Neuronal stem cell (in vitro differentiated cells): ENCODE results near the gene OR2AT4.
"Not testable (repeated sequence)": the region's sequence is repeated elsewhere in the genome, so short reads cannot be mapped to it uniquely, and the experiment has no call there.

ENCODE experiments used
- DNase-seq: peaks from one replicate; pipeline ENCODE4 v3.0.0-alpha.2; 2013; ENCODE audit warnings: low spot score
- H2AFZ ChIP-seq: one replicate; pipeline ENCODE4 v1.6.1; 2013; ENCODE audit warnings: mild to moderate bottlenecking, low read length, inconsistent platforms
- H2AK5ac ChIP-seq: 2 replicates; pipeline ENCODE4 v1.6.1; 2013; ENCODE audit warnings: low read depth, mild to moderate bottlenecking, inconsistent platforms, low read length, moderate library complexity, mixed read lengths
- H2BK120ac ChIP-seq: 2 replicates; pipeline ENCODE4 v1.6.1; 2013; ENCODE audit warnings: low read depth, mild to moderate bottlenecking, inconsistent platforms, low read length, moderate library complexity, mixed read lengths
- H2BK12ac ChIP-seq: one replicate; pipeline ENCODE4 v1.6.1; 2013; ENCODE audit warnings: low read length, inconsistent platforms
- H2BK15ac ChIP-seq: 2 replicates; pipeline ENCODE4 v1.6.1; 2013; ENCODE audit warnings: mild to moderate bottlenecking, low read length, inconsistent platforms, mixed read lengths
- H2BK5ac ChIP-seq: one replicate; pipeline ENCODE4 v1.6.1; 2013; ENCODE audit warnings: inconsistent platforms, mild to moderate bottlenecking, low read length, moderate library complexity
- H3K14ac ChIP-seq: one replicate; pipeline ENCODE4 v1.6.1; 2013; ENCODE audit warnings: low read length, inconsistent platforms
- H3K18ac ChIP-seq: 2 replicates; pipeline ENCODE4 v1.6.1; 2013; ENCODE audit warnings: low read length, inconsistent platforms
- H3K23ac ChIP-seq: 2 replicates; pipeline ENCODE4 v1.6.1; 2013; ENCODE audit warnings: low read depth, mild to moderate bottlenecking, mixed read lengths, low read length, inconsistent platforms; ENCODE audit not compliant: poor library complexity
- H3K27ac ChIP-seq: replicated peaks from 3 replicates; pipeline ENCODE4 v1.5.1; 2013; ENCODE audit warnings: low read length, inconsistent platforms
- H3K27me3 ChIP-seq, 3 experiments: 2 replicates each; pipeline ENCODE4 v1.6.1; 2013; ENCODE audit warnings: low read length in 3 of 3, mild to moderate bottlenecking in 2 of 3, inconsistent platforms in 1 of 3, low read depth in 1 of 3, mixed read lengths in 1 of 3, moderate library complexity in 1 of 3; ENCODE audit not compliant: control insufficient read depth in 3 of 3, insufficient read depth in 3 of 3
- H3K36me3 ChIP-seq, 2 donors: replicated peaks in 1 of 2; 2 replicates each; pipeline ENCODE4 v1.6.1; 2013; ENCODE audit warnings: low read length in 2 of 2; ENCODE audit not compliant: control insufficient read depth in 2 of 2, insufficient read depth in 2 of 2
- H3K4ac ChIP-seq: 2 replicates; pipeline ENCODE4 v1.6.1; 2013; ENCODE audit warnings: inconsistent platforms, mild to moderate bottlenecking, low read length, moderate library complexity
- H3K4me1 ChIP-seq, 2 donors: 1 replicate in 1 of 2; 2 replicates in 1 of 2; pipeline ENCODE4 v1.6.1; 2013; ENCODE audit warnings: low read length in 2 of 2, low read depth in 1 of 2; ENCODE audit not compliant: control insufficient read depth in 2 of 2, insufficient read depth in 1 of 2
- H3K4me2 ChIP-seq: one replicate; pipeline ENCODE4 v1.6.1; 2013; ENCODE audit warnings: mild to moderate bottlenecking, low read length, inconsistent platforms; ENCODE audit not compliant: insufficient read depth, poor library complexity, severe bottlenecking
- H3K4me3 ChIP-seq, 2 donors: 2 replicates each; pipeline ENCODE4 v1.5.1; 2013; ENCODE audit warnings: low read length in 2 of 2, mild to moderate bottlenecking in 2 of 2, inconsistent platforms in 1 of 2, moderate library complexity in 1 of 2
- H3K79me1 ChIP-seq: one replicate; pipeline ENCODE4 v1.6.1; 2013; ENCODE audit warnings: low read depth, mild to moderate bottlenecking, inconsistent platforms, low read length, moderate library complexity
- H3K9ac ChIP-seq: one replicate; pipeline ENCODE4 v1.6.1; 2013; ENCODE audit warnings: mild to moderate bottlenecking, low read depth, low read length, inconsistent platforms; ENCODE audit not compliant: poor library complexity
- H3K9me3 ChIP-seq, 2 donors: replicated peaks in 1 of 2; 2 replicates each; pipeline versions ENCODE3 to v1.6.1; 2013; ENCODE audit warnings: low read length in 2 of 2, mild to moderate bottlenecking in 2 of 2, inconsistent platforms in 1 of 2, low read depth in 1 of 2, mixed read lengths in 1 of 2, moderate library complexity in 1 of 2; ENCODE audit not compliant: control insufficient read depth in 2 of 2, insufficient read depth in 1 of 2
- H4K8ac ChIP-seq: one replicate; pipeline ENCODE4 v1.6.1; 2013; ENCODE audit warnings: low read depth, mild to moderate bottlenecking, inconsistent platforms, low read length, moderate library complexity
- H4K91ac ChIP-seq: one replicate; pipeline ENCODE4 v1.6.1; 2013; ENCODE audit warnings: low read length, low read depth, mild to moderate bottlenecking, inconsistent platforms; ENCODE audit not compliant: poor library complexity
- WGBS, 2 donors: extraction: QIAGEN DNeasy Blood & Tissue Kit; methylation state at CpG; one replicate each; pipeline ENCODE4 v1.1.7; 2013; ENCODE audit warnings: missing lambda C conversion rate in 2 of 2, mixed read lengths in 1 of 2; ENCODE audit not compliant: insufficient read length in 2 of 2, insufficient replicate concordance in 1 of 2; ENCODE audit errors: extremely low coverage in 2 of 2; 5-methylcytosine and 5-hydroxymethylcytosine counted together

OR2AT4 gene

DNA sequence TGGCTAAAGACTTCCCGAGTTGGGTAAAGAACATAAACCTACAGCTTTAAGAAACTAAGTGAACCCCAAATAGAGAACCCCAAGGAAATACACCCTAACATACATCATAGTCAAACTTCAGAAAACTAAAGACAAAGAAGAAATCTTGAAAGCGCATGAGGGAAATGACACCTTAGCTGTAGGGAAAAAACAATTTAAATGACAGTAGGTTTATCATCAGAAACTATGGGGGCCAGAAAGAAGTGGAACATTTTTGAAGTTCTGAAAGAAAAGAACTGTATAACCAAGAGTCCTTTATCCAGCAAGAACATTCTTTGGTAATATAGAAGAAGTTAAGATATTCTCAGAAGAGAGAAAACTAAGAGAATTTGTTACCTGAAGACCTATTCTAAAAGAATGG, 15.5 kb upstream of the OR2AT4 start:
- H2BK15ac ChIP-seq = no peak overlapping the region
- no peak overlapping the region for H3K9ac ChIP-seq
- H2BK5ac ChIP-seq = no peak overlapping the region
- H3K14ac ChIP-seq = no peak overlapping the region
- no peaks in the 10 kb centered on the region for H3K27me3 ChIP-seq
- H3K27ac ChIP-seq = no peak overlapping the region
- WGBS, 2 donors = no CpG with 5 or more reads among the region's 2 CpGs
- no peak overlapping the region for H3K4me3 ChIP-seq
- no peak for DNase-seq
- no peak overlapping the region for H3K23ac ChIP-seq
- H3K36me3 ChIP-seq = no peaks in the 10 kb centered on the region
- no peaks in the 10 kb centered on the region for H3K79me1 ChIP-seq
- H2BK120ac ChIP-seq = no peak overlapping the region
- H4K91ac ChIP-seq = no peak overlapping the region
- peaks cover 0 to 1% of the 10 kb centered on the region in 2 donors for H3K9me3 ChIP-seq
- H3K18ac ChIP-seq = no peak overlapping the region
- no peak overlapping the region for H3K4me2 ChIP-seq
- H2BK12ac ChIP-seq = no peak overlapping the region
- H3K4me1 ChIP-seq = no peaks in the 10 kb centered on the region
- no peak overlapping the region for H4K8ac ChIP-seq
- no peak overlapping the region for H2AK5ac ChIP-seq
- H2AFZ ChIP-seq = no peak overlapping the region
- no peak overlapping the region for H3K4ac ChIP-seq

GRCh38 chr11:75107187-75107586, 10.5 kb upstream of the OR2AT4 start:
- Histone ChIP-seq H3K14ac (no peak overlapping the region), H2AFZ (peak overlapping the region; percentile 79), H3K9ac (no peak overlapping the region), H3K18ac (no peak overlapping the region), H3K4me2 (no peak overlapping the region), H4K8ac (no peak overlapping the region), H3K27ac (no peak overlapping the region), H3K4me3 (no peak overlapping the region), H4K91ac (no peak overlapping the region), H3K27me3 (no peaks in the 10 kb centered on the region), H2BK15ac (no peak overlapping the region), H2BK12ac (no peak overlapping the region), H3K36me3 (no peaks in the 10 kb centered on the region), H3K23ac (no peak overlapping the region), H3K9me3 (no peaks in the 10 kb centered on the region), H3K79me1 (no peaks in the 10 kb centered on the region), H2BK5ac (no peak overlapping the region), H2AK5ac (no peak overlapping the region), H3K4me1 (peaks cover 5% of the 10 kb centered on the region in 2 donors), H2BK120ac (no peak overlapping the region), H3K4ac (no peak overlapping the region)
- no CpG with 5 or more reads among the region's 4 CpGs for WGBS, 2 donors
- DNase-seq = no peak

DNA sequence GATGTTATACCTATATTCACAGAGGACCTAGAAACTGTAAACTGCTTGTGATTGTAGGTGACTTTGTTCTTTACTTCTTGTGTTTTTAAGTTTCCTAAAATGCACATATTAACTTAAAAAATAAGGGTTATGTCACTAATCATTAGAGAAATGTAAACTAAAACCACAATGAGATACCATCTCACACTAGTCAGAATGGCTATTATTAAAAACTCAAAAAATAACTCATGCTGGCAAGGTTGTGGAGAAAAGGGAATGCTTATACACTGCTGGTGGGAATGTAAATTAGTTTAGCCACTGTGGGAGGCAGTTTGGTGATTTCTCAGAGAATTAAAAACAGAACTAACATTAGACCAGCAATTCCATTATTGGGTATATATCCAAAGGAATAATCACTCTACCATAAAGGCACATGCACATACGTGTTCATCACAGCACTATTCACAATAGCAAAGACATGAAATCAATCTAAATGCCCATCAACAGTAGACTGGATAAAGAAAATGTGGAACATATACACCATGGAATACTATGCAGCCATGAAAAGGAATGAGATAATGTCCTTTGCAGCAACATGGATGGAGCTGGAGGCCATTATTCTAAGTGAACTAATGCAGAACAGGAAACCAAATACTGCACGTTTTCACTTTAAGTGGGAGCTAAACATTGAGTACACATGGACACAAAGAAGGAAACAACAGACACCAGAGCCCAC, 9.4 kb upstream of the OR2AT4 start:
- H3K9me3 ChIP-seq, H3K27me3 ChIP-seq, H3K23ac ChIP-seq, H2AK5ac ChIP-seq, H3K36me3 ChIP-seq, H2BK120ac ChIP-seq, H3K27ac ChIP-seq, H3K4me2 ChIP-seq, H3K4ac ChIP-seq, H3K18ac ChIP-seq, H3K79me1 ChIP-seq, H2BK5ac ChIP-seq, H4K8ac ChIP-seq, H4K91ac ChIP-seq, H2BK12ac ChIP-seq, H3K4me1 ChIP-seq, H3K9ac ChIP-seq, H3K4me3 ChIP-seq, DNase-seq, H3K14ac ChIP-seq, H2BK15ac ChIP-seq: not testable (repeated sequence)
- peak overlapping the region; percentile 89 for H2AFZ ChIP-seq
- WGBS, 2 donors = no CpG with 5 or more reads among the region's 2 CpGs

DNA sequence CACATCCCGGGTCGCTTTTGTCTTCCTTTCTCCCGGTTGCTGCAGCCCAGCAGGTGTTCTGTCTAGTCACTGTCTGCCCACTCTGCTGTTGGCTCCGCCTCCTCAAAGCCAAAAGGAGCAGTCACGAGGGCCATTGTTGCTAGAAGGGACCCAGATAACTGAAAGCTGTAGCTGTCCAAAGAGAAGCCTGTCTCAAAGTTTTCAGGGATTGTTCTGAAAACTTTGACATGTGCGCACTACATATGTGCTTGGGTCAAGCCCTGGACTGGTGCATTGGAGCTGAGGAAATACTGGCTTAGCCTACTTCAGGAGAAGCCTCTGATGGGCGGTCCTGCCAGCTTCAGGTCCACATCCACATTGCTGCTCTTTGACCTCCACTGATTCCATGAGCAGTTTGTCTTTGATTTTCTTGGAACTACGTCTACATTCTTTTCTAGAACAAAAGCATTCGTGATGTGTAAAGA, 8.8 kb upstream of the OR2AT4 start:
- no peak overlapping the region for H3K4me2 ChIP-seq
- no peak overlapping the region for H3K23ac ChIP-seq
- H3K4me1 ChIP-seq = peaks cover 5% of the 10 kb centered on the region in 2 donors
- H2BK120ac ChIP-seq = no peak overlapping the region
- H3K14ac ChIP-seq = no peak overlapping the region
- H4K8ac ChIP-seq = no peak overlapping the region
- H2AFZ ChIP-seq = peak overlapping the region; percentile 89
- DNase-seq = peak; percentile 59
- no peaks in the 10 kb centered on the region for H3K9me3 ChIP-seq
- no peak overlapping the region for H4K91ac ChIP-seq
- no peak overlapping the region for H2BK15ac ChIP-seq
- WGBS, 2 donors = no CpG with 5 or more reads among the region's 9 CpGs
- H3K27ac ChIP-seq = peak overlapping the region; percentile 46
- H3K4ac ChIP-seq = no peak overlapping the region
- H2BK12ac ChIP-seq = no peak overlapping the region
- no peaks in the 10 kb centered on the region for H3K27me3 ChIP-seq
- H3K18ac ChIP-seq = peak overlapping the region; percentile 11
- no peaks in the 10 kb centered on the region for H3K79me1 ChIP-seq
- no peak overlapping the region for H2AK5ac ChIP-seq
- no peaks in the 10 kb centered on the region for H3K36me3 ChIP-seq
- no peak overlapping the region for H3K4me3 ChIP-seq
- H2BK5ac ChIP-seq = no peak overlapping the region
- H3K9ac ChIP-seq = no peak overlapping the region
